Astrocyte of the cerebellum (primary cell): ENCODE results near the gene FBXO8.

ENCODE experiments used
- DNase-seq: peaks from one replicate; pipeline ENCODE4 v3.0.0-alpha.2; 2011; ENCODE audit warnings: low read depth
- H3K4me3 ChIP-seq: 2 replicates; pipeline ENCODE4 v1.5.1; 2011; ENCODE audit warnings: mild to moderate bottlenecking, low read depth, low read length, moderate library complexity
- in situ Hi-C: cut with HindIII; loops from 2 replicates; pipeline ENCODE4 v1.10.0; 2017; ENCODE audit warnings: low sequenced_read_pairs
- TF ChIP-seq, protein P1 (sequence below): IDR thresholded peaks from 2 replicates; pipeline ENCODE4 v1.5.1; 2012; ENCODE audit warnings: low read length, low read depth, moderate library complexity, mild to moderate bottlenecking; ENCODE audit errors: missing control alignments

FBXO8 gene

DNA sequence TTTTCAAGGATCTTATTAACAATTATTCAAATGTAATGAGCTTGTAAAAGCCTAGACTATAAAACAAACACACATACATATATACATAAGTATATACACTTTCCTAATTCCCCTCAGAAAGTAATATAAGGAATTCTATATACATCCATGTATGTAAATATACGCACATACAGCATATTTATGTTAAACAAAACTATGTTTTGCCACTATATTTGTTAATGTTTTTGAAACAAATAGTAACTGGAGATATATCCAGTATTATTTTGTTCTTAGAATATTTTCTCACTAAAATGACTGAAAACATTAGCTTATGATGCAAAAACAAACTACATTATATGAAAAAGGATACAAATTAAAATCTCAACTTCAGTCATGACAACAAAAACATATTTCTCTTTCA, 85.1 kb downstream of the FBXO8 start:
- DNase-seq, result no peak
- TF ChIP-seq, protein P1, sequence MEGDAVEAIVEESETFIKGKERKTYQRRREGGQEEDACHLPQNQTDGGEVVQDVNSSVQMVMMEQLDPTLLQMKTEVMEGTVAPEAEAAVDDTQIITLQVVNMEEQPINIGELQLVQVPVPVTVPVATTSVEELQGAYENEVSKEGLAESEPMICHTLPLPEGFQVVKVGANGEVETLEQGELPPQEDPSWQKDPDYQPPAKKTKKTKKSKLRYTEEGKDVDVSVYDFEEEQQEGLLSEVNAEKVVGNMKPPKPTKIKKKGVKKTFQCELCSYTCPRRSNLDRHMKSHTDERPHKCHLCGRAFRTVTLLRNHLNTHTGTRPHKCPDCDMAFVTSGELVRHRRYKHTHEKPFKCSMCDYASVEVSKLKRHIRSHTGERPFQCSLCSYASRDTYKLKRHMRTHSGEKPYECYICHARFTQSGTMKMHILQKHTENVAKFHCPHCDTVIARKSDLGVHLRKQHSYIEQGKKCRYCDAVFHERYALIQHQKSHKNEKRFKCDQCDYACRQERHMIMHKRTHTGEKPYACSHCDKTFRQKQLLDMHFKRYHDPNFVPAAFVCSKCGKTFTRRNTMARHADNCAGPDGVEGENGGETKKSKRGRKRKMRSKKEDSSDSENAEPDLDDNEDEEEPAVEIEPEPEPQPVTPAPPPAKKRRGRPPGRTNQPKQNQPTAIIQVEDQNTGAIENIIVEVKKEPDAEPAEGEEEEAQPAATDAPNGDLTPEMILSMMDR, result no peak
- in situ Hi-C loops, result no loop called here
- no peak overlapping the region for H3K4me3 ChIP-seq

DNA sequence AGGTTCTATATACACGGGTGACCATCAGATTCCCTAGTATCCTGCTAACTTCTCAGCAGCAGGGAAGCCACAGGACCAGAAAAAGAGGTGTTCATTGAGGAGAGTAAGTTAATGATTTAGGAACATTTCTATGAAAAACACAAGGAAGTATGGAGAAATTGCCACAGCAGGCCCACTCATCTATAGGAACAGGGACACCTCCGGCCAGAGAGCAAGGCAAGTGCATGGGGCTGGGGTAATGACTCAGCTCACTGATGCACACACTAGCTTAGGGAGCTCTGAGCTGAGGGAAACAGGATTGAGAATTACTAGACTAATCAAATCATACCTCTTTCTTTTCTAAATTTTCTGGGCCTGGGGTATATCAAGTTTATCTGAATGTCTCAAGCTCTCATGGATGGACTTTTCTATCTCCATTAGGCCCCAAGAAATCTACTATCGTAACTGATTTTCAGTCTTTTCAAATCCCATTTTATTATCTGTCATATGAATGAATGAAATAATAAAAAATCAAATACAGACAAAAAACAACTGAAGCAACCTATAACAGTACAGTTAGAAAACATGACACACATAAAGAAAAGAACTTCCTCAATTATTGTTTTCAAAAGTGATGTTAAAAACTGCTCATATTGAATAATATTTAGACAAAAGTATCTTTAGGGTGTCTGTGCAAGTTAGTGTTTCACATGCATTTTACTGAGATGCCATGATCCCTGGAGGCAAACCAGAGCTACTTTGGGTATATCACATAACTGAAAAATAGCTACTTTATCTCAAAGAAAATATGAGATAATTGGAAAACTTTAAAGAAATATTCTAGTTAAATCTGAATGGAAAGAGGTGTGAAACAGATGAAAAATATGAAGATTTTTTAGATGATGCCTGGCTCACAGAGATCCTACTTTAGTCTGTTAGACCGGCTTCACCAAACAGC, 89.8 kb downstream of the FBXO8 start:
- no peak overlapping the region for H3K4me3 ChIP-seq
- TF ChIP-seq, protein P1, result no peak
- in situ Hi-C loops, result no loop called here
- DNase-seq, result no peak

DNA sequence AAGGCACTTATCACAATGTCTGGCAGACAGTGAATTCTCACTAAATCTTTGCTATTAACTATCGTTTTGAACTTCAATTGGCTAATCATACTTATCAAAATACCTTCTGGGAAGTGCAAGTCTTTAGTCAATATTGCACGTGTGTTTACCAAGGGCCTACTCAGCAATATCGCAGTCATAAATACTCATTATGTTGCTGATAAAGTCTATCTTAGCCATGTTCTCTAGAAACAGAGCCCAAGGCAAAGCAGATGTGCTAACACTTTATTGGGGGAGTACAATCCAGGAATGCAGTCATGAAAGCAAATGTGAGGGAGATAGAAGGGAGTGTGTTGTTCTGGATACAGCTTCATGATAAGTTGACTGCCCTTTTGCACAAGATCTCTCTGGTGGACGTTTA, 90.5 kb downstream of the FBXO8 start:
- no peak for DNase-seq
- TF ChIP-seq, protein P1, result no peak
- in situ Hi-C loops, result no loop called here
- no peak overlapping the region for H3K4me3 ChIP-seq

DNA sequence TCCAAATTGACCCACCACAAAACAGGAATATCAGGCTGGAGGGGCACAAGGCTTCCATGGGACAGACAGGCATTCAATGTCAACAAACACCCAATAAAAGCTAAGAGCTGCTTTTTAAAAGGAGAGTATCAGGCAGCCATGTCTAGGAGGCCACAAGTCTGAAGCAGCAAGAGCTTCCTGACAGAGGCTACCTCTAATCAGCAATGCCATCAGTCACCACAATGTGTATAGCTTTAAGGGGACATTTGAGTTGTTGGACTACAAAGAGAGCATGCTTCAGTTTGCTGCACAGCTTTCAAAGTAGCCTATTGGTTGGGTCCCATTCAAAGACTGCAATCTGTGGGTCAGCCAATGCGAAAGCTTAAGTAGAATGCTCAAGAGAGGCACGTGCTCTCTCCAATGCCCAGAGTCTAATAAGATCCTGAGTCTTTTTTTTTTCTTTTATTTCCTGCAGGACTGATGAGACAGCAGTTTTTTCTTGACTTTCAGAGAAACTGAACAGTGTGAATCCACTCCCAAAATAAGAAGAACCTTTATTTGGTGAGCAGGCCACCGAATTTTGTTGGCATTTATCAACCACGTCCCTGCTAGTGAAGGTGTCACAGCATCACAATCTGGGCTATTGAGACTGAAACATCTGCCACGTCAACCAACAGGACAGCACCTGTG, 92.5 kb downstream of the FBXO8 start:
- TF ChIP-seq, protein P1, result no peak
- no peak for DNase-seq
- in situ Hi-C loops, result no loop called here
- H3K4me3 ChIP-seq, result no peak overlapping the region

DNA sequence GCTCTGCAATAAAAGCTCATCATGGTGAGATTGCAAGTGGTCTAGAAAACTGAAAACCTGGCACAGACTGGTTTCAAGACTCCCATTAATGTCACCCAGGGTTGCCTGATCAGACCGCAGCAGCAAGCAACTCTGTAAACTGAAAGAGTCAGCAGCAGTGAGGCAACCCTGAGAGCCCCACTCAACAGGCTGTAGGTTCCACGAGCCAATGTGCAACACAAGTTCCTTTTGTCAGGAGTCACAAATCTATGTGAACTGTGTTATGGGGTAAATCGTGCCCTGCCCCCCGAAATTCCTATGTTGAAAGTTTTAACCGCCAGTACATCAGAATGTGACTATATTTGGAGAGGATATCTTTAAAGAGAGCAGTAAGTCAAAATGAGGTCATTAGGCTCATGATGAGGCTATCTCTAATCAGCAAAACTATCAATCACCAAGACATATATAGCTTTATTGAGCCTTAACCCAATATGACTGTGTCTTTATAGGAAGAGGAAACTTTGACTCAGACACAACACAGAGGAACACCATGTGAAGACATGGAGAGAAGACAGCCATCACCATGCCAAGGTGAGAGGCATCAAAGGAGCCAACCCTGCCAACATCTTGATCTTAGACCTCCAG, 94.0 kb downstream of the FBXO8 start:
- DNase-seq, result no peak
- TF ChIP-seq, protein P1, result no peak
- no peak overlapping the region for H3K4me3 ChIP-seq
- in situ Hi-C loops, result no loop called here
